ENCODE results near the gene RAB40C. TPM values are rescaled to one million over a fixed set of nuclear protein-coding genes. Genes with fewer than 3 reads are reported as not detected.

Gene RAB40C
- total and polyA plus RNA-seq, 9 of the 15 experiments (the other 6 are each of a cell fraction or from before 2014, with no cell fraction given) = 0.17 to 23.4 (median 8.7) TPM

DNA sequence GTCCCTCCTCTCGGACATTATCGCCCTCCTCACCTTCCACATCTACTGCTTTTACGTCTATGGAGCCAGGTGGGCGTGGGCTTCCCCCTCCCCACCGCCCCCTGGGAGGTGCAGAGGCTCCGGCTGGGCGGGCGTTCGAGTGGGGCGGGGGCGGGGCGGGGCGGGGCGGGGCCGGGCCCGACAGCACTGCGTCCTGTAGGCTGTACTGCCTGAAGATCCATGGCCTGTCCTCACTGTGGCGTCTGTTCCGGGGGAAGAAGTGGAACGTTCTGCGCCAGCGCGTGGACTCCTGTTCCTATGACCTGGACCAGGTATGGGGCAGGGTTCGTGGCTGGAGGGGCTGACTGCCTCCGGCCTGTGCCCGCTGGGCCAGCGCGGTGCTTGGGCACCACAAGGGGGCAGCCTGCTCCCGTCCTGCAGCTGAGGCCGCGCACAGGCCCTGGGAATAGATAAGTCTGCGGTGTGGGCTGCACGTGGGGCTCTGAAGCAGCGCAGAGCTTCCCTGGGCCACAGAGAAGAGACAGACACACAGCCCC, 10.9 kb upstream of the RAB40C start (continued):
- peak; percentile 92 for TF ChIP-seq SP1 (CRISPR knock-in tag; IDR thresholded peaks at IDR 0.05)
- TF ChIP-seq MIER1 (IDR thresholded peaks at IDR 0.05; ENCODE audit: low read depth) = no peak
- TF ChIP-seq ZNF197 (CRISPR knock-in tag; IDR thresholded peaks at IDR 0.05; ENCODE audit: low read depth) = no peak
- TF ChIP-seq HDAC1 (IDR thresholded peaks at IDR 0.05) = peak in 1 of 2 experiments; percentile 87; a peak in 2 of 4 replicates
- TF ChIP-seq POLR2G (IDR thresholded peaks at IDR 0.05; ENCODE audit: low read depth, low read length) = peak; percentile 49
- TF ChIP-seq, protein P1, sequence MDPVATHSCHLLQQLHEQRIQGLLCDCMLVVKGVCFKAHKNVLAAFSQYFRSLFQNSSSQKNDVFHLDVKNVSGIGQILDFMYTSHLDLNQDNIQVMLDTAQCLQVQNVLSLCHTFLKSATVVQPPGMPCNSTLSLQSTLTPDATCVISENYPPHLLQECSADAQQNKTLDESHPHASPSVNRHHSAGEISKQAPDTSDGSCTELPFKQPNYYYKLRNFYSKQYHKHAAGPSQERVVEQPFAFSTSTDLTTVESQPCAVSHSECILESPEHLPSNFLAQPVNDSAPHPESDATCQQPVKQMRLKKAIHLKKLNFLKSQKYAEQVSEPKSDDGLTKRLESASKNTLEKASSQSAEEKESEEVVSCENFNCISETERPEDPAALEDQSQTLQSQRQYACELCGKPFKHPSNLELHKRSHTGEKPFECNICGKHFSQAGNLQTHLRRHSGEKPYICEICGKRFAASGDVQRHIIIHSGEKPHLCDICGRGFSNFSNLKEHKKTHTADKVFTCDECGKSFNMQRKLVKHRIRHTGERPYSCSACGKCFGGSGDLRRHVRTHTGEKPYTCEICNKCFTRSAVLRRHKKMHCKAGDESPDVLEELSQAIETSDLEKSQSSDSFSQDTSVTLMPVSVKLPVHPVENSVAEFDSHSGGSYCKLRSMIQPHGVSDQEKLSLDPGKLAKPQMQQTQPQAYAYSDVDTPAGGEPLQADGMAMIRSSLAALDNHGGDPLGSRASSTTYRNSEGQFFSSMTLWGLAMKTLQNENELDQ (CRISPR knock-in tag; IDR thresholded peaks at IDR 0.05; ENCODE audit: borderline replicate concordance) = no peak
- no peak for TF ChIP-seq ZNF212 (CRISPR knock-in tag; IDR thresholded peaks at IDR 0.05)
- TF ChIP-seq, protein P2, sequence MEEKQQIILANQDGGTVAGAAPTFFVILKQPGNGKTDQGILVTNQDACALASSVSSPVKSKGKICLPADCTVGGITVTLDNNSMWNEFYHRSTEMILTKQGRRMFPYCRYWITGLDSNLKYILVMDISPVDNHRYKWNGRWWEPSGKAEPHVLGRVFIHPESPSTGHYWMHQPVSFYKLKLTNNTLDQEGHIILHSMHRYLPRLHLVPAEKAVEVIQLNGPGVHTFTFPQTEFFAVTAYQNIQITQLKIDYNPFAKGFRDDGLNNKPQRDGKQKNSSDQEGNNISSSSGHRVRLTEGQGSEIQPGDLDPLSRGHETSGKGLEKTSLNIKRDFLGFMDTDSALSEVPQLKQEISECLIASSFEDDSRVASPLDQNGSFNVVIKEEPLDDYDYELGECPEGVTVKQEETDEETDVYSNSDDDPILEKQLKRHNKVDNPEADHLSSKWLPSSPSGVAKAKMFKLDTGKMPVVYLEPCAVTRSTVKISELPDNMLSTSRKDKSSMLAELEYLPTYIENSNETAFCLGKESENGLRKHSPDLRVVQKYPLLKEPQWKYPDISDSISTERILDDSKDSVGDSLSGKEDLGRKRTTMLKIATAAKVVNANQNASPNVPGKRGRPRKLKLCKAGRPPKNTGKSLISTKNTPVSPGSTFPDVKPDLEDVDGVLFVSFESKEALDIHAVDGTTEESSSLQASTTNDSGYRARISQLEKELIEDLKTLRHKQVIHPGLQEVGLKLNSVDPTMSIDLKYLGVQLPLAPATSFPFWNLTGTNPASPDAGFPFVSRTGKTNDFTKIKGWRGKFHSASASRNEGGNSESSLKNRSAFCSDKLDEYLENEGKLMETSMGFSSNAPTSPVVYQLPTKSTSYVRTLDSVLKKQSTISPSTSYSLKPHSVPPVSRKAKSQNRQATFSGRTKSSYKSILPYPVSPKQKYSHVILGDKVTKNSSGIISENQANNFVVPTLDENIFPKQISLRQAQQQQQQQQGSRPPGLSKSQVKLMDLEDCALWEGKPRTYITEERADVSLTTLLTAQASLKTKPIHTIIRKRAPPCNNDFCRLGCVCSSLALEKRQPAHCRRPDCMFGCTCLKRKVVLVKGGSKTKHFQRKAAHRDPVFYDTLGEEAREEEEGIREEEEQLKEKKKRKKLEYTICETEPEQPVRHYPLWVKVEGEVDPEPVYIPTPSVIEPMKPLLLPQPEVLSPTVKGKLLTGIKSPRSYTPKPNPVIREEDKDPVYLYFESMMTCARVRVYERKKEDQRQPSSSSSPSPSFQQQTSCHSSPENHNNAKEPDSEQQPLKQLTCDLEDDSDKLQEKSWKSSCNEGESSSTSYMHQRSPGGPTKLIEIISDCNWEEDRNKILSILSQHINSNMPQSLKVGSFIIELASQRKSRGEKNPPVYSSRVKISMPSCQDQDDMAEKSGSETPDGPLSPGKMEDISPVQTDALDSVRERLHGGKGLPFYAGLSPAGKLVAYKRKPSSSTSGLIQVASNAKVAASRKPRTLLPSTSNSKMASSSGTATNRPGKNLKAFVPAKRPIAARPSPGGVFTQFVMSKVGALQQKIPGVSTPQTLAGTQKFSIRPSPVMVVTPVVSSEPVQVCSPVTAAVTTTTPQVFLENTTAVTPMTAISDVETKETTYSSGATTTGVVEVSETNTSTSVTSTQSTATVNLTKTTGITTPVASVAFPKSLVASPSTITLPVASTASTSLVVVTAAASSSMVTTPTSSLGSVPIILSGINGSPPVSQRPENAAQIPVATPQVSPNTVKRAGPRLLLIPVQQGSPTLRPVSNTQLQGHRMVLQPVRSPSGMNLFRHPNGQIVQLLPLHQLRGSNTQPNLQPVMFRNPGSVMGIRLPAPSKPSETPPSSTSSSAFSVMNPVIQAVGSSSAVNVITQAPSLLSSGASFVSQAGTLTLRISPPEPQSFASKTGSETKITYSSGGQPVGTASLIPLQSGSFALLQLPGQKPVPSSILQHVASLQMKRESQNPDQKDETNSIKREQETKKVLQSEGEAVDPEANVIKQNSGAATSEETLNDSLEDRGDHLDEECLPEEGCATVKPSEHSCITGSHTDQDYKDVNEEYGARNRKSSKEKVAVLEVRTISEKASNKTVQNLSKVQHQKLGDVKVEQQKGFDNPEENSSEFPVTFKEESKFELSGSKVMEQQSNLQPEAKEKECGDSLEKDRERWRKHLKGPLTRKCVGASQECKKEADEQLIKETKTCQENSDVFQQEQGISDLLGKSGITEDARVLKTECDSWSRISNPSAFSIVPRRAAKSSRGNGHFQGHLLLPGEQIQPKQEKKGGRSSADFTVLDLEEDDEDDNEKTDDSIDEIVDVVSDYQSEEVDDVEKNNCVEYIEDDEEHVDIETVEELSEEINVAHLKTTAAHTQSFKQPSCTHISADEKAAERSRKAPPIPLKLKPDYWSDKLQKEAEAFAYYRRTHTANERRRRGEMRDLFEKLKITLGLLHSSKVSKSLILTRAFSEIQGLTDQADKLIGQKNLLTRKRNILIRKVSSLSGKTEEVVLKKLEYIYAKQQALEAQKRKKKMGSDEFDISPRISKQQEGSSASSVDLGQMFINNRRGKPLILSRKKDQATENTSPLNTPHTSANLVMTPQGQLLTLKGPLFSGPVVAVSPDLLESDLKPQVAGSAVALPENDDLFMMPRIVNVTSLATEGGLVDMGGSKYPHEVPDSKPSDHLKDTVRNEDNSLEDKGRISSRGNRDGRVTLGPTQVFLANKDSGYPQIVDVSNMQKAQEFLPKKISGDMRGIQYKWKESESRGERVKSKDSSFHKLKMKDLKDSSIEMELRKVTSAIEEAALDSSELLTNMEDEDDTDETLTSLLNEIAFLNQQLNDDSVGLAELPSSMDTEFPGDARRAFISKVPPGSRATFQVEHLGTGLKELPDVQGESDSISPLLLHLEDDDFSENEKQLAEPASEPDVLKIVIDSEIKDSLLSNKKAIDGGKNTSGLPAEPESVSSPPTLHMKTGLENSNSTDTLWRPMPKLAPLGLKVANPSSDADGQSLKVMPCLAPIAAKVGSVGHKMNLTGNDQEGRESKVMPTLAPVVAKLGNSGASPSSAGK (IDR thresholded peaks at IDR 0.05) = peak; percentile 83
- TF ChIP-seq, protein P3, sequence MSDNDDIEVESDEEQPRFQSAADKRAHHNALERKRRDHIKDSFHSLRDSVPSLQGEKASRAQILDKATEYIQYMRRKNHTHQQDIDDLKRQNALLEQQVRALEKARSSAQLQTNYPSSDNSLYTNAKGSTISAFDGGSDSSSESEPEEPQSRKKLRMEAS (CRISPR knock-in tag; IDR thresholded peaks at IDR 0.05) = peak; percentile 99
- TF ChIP-seq, protein P4, sequence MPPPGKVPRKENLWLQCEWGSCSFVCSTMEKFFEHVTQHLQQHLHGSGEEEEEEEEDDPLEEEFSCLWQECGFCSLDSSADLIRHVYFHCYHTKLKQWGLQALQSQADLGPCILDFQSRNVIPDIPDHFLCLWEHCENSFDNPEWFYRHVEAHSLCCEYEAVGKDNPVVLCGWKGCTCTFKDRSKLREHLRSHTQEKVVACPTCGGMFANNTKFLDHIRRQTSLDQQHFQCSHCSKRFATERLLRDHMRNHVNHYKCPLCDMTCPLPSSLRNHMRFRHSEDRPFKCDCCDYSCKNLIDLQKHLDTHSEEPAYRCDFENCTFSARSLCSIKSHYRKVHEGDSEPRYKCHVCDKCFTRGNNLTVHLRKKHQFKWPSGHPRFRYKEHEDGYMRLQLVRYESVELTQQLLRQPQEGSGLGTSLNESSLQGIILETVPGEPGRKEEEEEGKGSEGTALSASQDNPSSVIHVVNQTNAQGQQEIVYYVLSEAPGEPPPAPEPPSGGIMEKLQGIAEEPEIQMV (tag; conservative IDR thresholded peaks at IDR 0.05; ENCODE audit: low read depth) = no peak
- TF ChIP-seq TGIF2 (CRISPR knock-in tag; IDR thresholded peaks at IDR 0.05) = no peak
- TF ChIP-seq ZNF77 (CRISPR knock-in tag; IDR thresholded peaks at IDR 0.05) = no peak
